Chondrocyte (in vitro differentiated cells): ENCODE measurements around the gene MYLK. TPM values are rescaled to one million over a fixed set of nuclear protein-coding genes. Genes with fewer than 3 reads are reported as not detected.

Experiments used
- DNase-seq: peaks from one replicate; pipeline ENCODE4 v3.0.0; 2021; ENCODE audit warnings: mixed read lengths, low spot score
- H3K27ac Mint-ChIP-seq: one replicate; pipeline ENCODE4 v1.8.0; 2021; ENCODE audit warnings: mild to moderate bottlenecking, moderate library complexity, mixed read lengths; ENCODE audit not compliant: unreplicated experiment
- H3K27me3 Mint-ChIP-seq: 2 replicates; pipeline ENCODE4 v1.8.0; 2021; ENCODE audit warnings: low read depth, mixed read lengths
- H3K36me3 Mint-ChIP-seq: 2 replicates; pipeline ENCODE4 v1.8.0; 2021; ENCODE audit warnings: low read depth, mixed read lengths
- H3K4me1 Mint-ChIP-seq: 2 replicates; pipeline ENCODE4 v1.8.0; 2021; ENCODE audit warnings: low read depth, mild to moderate bottlenecking, mixed read lengths
- H3K4me3 Mint-ChIP-seq: one replicate; pipeline ENCODE4 v1.8.0; 2021; ENCODE audit warnings: mild to moderate bottlenecking, moderate library complexity, mixed read lengths; ENCODE audit not compliant: unreplicated experiment
- H3K9me3 Mint-ChIP-seq: 2 replicates; pipeline ENCODE4 v1.8.0; 2021; ENCODE audit warnings: low read depth, mixed read lengths
- total RNA-seq: library from RNA; stranded (reverse); gene quantifications from 3 replicates; pipeline ENCODE4 v1.2.1, GENCODE V29; 2021
- TF ChIP-seq, protein P1 (sequence below): fragments of 200-600 bp; sonication (generic); IDR thresholded peaks from 2 replicates; pipeline ENCODE4 v1.5.0; 2021; ENCODE audit warnings: antibody characterized with exemption, mild to moderate bottlenecking, moderate library complexity

The MYLK gene
- total RNA-seq, 1 donor from 2014 or later = 405 TPM

DNA sequence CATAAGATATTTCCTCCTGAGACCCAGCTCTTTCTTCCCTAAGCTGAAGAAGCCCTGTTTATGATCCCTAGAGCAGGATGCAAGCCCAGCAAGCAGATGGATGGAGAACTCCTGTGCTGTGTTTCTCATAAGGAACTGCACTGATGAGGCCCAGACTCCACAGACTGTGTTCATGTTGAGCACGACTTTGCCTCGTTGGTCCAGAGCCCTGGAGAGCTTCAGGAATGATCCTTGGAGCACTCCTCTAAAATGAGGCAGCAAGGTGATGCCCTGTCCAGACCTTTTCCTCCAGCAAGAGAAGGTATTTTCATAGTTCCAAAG lies 83.8 kb downstream of the MYLK start:
- H3K4me3 Mint-ChIP-seq = no peak overlapping the region
- TF ChIP-seq, protein P1, sequence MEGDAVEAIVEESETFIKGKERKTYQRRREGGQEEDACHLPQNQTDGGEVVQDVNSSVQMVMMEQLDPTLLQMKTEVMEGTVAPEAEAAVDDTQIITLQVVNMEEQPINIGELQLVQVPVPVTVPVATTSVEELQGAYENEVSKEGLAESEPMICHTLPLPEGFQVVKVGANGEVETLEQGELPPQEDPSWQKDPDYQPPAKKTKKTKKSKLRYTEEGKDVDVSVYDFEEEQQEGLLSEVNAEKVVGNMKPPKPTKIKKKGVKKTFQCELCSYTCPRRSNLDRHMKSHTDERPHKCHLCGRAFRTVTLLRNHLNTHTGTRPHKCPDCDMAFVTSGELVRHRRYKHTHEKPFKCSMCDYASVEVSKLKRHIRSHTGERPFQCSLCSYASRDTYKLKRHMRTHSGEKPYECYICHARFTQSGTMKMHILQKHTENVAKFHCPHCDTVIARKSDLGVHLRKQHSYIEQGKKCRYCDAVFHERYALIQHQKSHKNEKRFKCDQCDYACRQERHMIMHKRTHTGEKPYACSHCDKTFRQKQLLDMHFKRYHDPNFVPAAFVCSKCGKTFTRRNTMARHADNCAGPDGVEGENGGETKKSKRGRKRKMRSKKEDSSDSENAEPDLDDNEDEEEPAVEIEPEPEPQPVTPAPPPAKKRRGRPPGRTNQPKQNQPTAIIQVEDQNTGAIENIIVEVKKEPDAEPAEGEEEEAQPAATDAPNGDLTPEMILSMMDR = no peak
- peaks cover 13% of the 10 kb centered on the region for H3K4me1 Mint-ChIP-seq
- DNase-seq = no peak
- H3K27ac Mint-ChIP-seq = no peak overlapping the region
- H3K27me3 Mint-ChIP-seq = no peaks in the 10 kb centered on the region
- peaks cover 5% of the 10 kb centered on the region for H3K36me3 Mint-ChIP-seq
- no peaks in the 10 kb centered on the region for H3K9me3 Mint-ChIP-seq

GRCh38 chr3:123799544-123800361 lies 84.4 kb downstream of the MYLK start:
- Mint-ChIP-seq H3K27me3 (no peaks in the 10 kb centered on the region), H3K9me3 (no peaks in the 10 kb centered on the region), H3K27ac (no peak overlapping the region), H3K4me1 (peaks cover 13% of the 10 kb centered on the region), H3K4me3 (peak overlapping the region; percentile 33), H3K36me3 (peaks cover 4% of the 10 kb centered on the region)
- TF ChIP-seq, protein P1 = no peak
- no peak for DNase-seq

GRCh38 chr3:123798550-123798949 lies 85.6 kb downstream of the MYLK start:
- H3K4me3 Mint-ChIP-seq = no peak overlapping the region
- TF ChIP-seq, protein P1 = no peak
- no peak for DNase-seq
- H3K9me3 Mint-ChIP-seq = no peaks in the 10 kb centered on the region
- H3K27me3 Mint-ChIP-seq = no peaks in the 10 kb centered on the region
- H3K36me3 Mint-ChIP-seq = no peaks in the 10 kb centered on the region
- peaks cover 13% of the 10 kb centered on the region for H3K4me1 Mint-ChIP-seq
- H3K27ac Mint-ChIP-seq = no peak overlapping the region

DNA sequence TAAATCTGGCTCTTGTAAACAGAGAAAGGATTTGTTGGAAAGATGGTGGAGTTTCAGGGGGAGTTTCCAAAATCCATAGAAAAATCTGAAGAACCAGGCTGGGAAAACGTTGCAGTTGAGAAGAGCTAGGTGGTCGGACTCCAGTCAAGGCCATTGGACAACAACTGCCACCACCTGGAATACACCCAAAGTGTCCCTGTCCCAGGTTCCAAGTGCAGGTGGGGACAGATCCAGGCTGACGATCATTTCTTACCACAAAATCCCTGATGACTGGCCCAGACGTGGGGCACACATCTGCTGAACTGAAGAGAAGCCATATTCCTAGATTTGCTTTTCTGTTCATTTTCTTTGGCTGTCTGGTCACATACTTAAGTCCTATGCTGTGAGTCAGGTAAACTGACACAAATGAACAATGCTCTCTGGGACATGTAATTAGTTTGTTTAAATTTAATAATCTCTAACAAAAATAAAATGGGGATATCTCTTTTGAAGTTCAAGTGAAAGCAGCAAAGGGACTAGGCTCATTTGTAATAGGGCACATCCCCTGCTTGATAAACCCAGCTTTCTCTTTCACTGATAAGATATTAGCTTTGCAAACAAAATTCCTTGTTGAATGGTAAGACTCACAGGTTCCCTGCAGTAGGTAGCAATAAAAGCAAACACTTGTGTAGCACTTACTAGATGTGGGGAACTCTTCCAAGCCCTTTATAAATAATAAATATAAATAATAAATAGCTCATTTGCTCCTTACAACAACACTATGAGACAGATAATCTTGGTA lies 88.5 kb downstream of the MYLK start:
- no peak overlapping the region for H3K27ac Mint-ChIP-seq
- TF ChIP-seq, protein P1 = no peak
- DNase-seq = no peak

GRCh38 chr3:123793425-123793824 lies 90.7 kb downstream of the MYLK start:
- DNase-seq = no peak
- Mint-ChIP-seq H3K27ac (no peak overlapping the region), H3K4me1 (peaks cover 39% of the 10 kb centered on the region), H3K4me3 (no peak overlapping the region), H3K27me3 (no peaks in the 10 kb centered on the region), H3K9me3 (no peaks in the 10 kb centered on the region), H3K36me3 (peaks cover 2% of the 10 kb centered on the region)
- TF ChIP-seq, protein P1 = no peak

More for the DNA sequence above, 88.5 kb downstream of the MYLK start:
- no peak overlapping the region for H3K4me3 Mint-ChIP-seq
- H3K4me1 Mint-ChIP-seq = peaks cover 36% of the 10 kb centered on the region
- H3K27me3 Mint-ChIP-seq = no peaks in the 10 kb centered on the region
- H3K36me3 Mint-ChIP-seq = no peaks in the 10 kb centered on the region
- H3K9me3 Mint-ChIP-seq = no peaks in the 10 kb centered on the region
